ENCODE measurements around the gene DONSON.

DNA sequence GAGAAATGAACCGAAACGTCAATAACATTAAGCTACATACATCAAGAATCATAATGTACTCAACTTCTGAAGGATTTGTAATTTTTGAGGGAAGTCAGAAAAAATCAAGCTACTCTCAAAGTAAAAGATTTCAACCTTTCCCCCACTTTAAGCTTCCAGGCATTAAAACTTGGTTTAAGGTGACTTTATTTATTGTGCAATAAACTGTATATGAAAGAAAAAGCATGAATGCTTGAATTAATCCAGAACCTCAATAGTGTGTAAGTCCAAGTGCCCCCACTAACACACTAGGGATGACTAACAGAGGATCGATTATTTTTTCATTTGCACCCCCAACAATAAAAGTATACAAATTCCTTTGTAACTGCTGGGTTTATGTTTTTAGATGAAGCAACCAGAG, 57.5 kb downstream of the DONSON start:
- TF ChIP-seq CTCF (IDR thresholded peaks at IDR 0.05): no peak
- TF ChIP-seq POLR2AphosphoS5 (IDR thresholded peaks at IDR 0.05): no peak
- TF ChIP-seq POLR2A (IDR thresholded peaks at IDR 0.05): no peak

All from prostate gland (tissue), 2 donors.